GM12891 (cell line): ENCODE results near the gene DNAJC15.

Source experiments
- POLR2A ChIP-seq: IDR thresholded peaks from 2 replicates; pipeline ENCODE4 v1.6.1; 2011; ENCODE audit warnings: low read depth, low read length, control low read depth
- POLR2AphosphoS5 ChIP-seq: IDR thresholded peaks from 2 replicates; pipeline ENCODE4 v1.6.1; 2011; ENCODE audit warnings: low read depth, low read length, control low read depth
- SPI1 ChIP-seq: IDR thresholded peaks from 2 replicates; pipeline ENCODE4 v1.6.1; 2011; ENCODE audit warnings: low read depth, low read length, control low read depth
- TAF1 ChIP-seq: IDR thresholded peaks from 2 replicates; pipeline ENCODE4 v1.6.1; 2011; ENCODE audit warnings: low read depth, low read length, control low read depth

DNA sequence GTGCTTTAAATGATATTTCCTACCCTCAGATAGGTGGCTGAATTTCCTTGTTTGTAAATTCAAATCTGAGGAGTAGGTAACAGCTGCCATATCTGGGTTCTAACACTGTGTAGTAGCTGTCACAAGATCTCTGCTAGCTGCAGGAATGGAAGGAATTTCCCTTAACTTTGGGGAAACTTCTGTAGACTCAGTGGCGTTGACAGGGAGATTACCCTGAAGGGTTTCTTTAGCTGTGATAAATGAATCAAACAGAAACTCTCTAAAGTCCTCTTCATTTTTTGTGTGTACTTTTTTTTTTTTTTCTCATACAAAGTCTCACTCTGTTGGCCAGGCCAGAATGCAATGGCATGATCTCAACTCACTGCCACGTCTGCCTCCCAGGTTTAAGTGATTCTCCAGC lies 26.0 kb upstream of the DNAJC15 start:
- TF ChIP-seq POLR2AphosphoS5: no peak
- no peak for TF ChIP-seq TAF1
- TF ChIP-seq POLR2A: no peak
- TF ChIP-seq SPI1: no peak
